Measurements from ENCODE around the gene ADGRD1. TPM values are rescaled to one million over a fixed set of nuclear protein-coding genes. Genes with fewer than 3 reads are reported as not detected.

The ADGRD1 gene
- total RNA-seq, 1 donor from 2014 or later: 99.5 TPM

- Histone ChIP-seq H3K9me3 (replicated peaks) (no peaks in the 10 kb centered on the region), H3K4me1 (peaks cover 6% of the 10 kb centered on the region), H3K4me3 (no peak overlapping the region), H3K27ac (replicated peaks) (no peak overlapping the region), H3K27me3 (ENCODE audit: low read depth) (no peaks in the 10 kb centered on the region), H3K36me3 (peaks cover 53% of the 10 kb centered on the region)
- intact Hi-C loops (cut with micrococcal nuclease): loop anchor here (10.0 kb wide), 1 partner anchor 225 kb away; no protein-coding TSS in a partner anchor
- no peak for TF ChIP-seq CTCF (IDR thresholded peaks at IDR 0.05; ENCODE audit: borderline replicate concordance)
- no peak for DNase-seq
These were observed 185.8 kb downstream of the ADGRD1 start for GRCh38 chr12:131139363-131140068.

GRCh38 chr12:131140069-131140435, 186.3 kb downstream of the ADGRD1 start:
- Histone ChIP-seq H3K4me1 (peaks cover 6% of the 10 kb centered on the region), H3K9me3 (replicated peaks) (no peaks in the 10 kb centered on the region), H3K27ac (replicated peaks) (no peak overlapping the region), H3K27me3 (ENCODE audit: low read depth) (no peaks in the 10 kb centered on the region), H3K4me3 (no peak overlapping the region), H3K36me3 (peaks cover 47% of the 10 kb centered on the region)
- intact Hi-C loops (cut with micrococcal nuclease): no loop called here
- no peak for DNase-seq
- no peak for TF ChIP-seq CTCF (IDR thresholded peaks at IDR 0.05; ENCODE audit: borderline replicate concordance)

- H3K9me3 ChIP-seq (replicated peaks): no peaks in the 10 kb centered on the region
- H3K4me3 ChIP-seq: no peak overlapping the region
- peaks cover 41% of the 10 kb centered on the region for H3K36me3 ChIP-seq
- no peaks in the 10 kb centered on the region for H3K27me3 ChIP-seq (ENCODE audit: low read depth)
- no peak overlapping the region for H3K27ac ChIP-seq (replicated peaks)
- no peak for DNase-seq
- intact Hi-C loops (cut with micrococcal nuclease): no loop called here
- no peak for TF ChIP-seq CTCF (IDR thresholded peaks at IDR 0.05; ENCODE audit: borderline replicate concordance)
- peaks cover 6% of the 10 kb centered on the region for H3K4me1 ChIP-seq
These were observed 187.0 kb downstream of the ADGRD1 start for GRCh38 chr12:131140697-131141096.

- no peak for TF ChIP-seq CTCF (IDR thresholded peaks at IDR 0.05; ENCODE audit: borderline replicate concordance)
- H3K9me3 ChIP-seq (replicated peaks): no peaks in the 10 kb centered on the region
- intact Hi-C loops (cut with micrococcal nuclease): no loop called here
- no peak for DNase-seq
- no peaks in the 10 kb centered on the region for H3K27me3 ChIP-seq (ENCODE audit: low read depth)
- peaks cover 6% of the 10 kb centered on the region for H3K4me1 ChIP-seq
- H3K4me3 ChIP-seq: no peak overlapping the region
- peaks cover 33% of the 10 kb centered on the region for H3K36me3 ChIP-seq
- no peak overlapping the region for H3K27ac ChIP-seq (replicated peaks)
These were observed 187.8 kb downstream of the ADGRD1 start for GRCh38 chr12:131141514-131141913.

GRCh38 chr12:131142891-131143657, 189.4 kb downstream of the ADGRD1 start:
- H3K36me3 ChIP-seq: peaks cover 18% of the 10 kb centered on the region
- peaks cover 9% of the 10 kb centered on the region for H3K4me1 ChIP-seq
- no peaks in the 10 kb centered on the region for H3K9me3 ChIP-seq (replicated peaks)
- no peaks in the 10 kb centered on the region for H3K27me3 ChIP-seq (ENCODE audit: low read depth)
- TF ChIP-seq CTCF (IDR thresholded peaks at IDR 0.05; ENCODE audit: borderline replicate concordance): no peak
- H3K4me3 ChIP-seq: no peak overlapping the region
- intact Hi-C loops (cut with micrococcal nuclease): no loop called here
- no peak for DNase-seq
- no peak overlapping the region for H3K27ac ChIP-seq (replicated peaks)

All from left ventricle myocardium inferior (tissue), 1 donor.